HCT116 (cell line): ENCODE measurements around the gene P2RX6. TPM values are rescaled to one million over a fixed set of nuclear protein-coding genes. Genes with fewer than 3 reads are reported as not detected.

Experiments used
- ATAC-seq: fragments of 200-7000 bp; cut with Tn5 transposase; 2 replicates; pipeline ENCODE4 v1.9.1; 2020; ENCODE audit warnings: mild to moderate bottlenecking, moderate library complexity
- BruUV-seq: library from RNA; stranded (reverse); fragments of 400-500 nt; replicated peaks from 2 replicates; lab custom pipeline; 2021; lab: Mats Ljungman, UMichigan
- CTCF ChIA-PET: fragments of 300-600 bp; sonication (Branson Sonifier 250); formaldehyde crosslinking; loops from one replicate; lab custom pipeline; 2021; ENCODE audit warnings: antibody characterized with exemption; lab: Charles Lee
- POLR2A ChIA-PET: fragments of 300-600, 350-600 bp; sonication (Branson Sonifier 250); formaldehyde crosslinking; loops from one replicate; lab custom pipeline; 2021; ENCODE audit warnings: antibody characterized with exemption; lab: Charles Lee
- RAD21 ChIA-PET, 2 experiments: fragments of 300-600 bp; sonication (Branson Sonifier 250); formaldehyde crosslinking; loops; one replicate each; lab custom pipeline; 2023; ENCODE audit warnings: low total read pairs in 2 of 2; ENCODE audit not compliant: uncharacterized antibody in 2 of 2, unreplicated experiment in 2 of 2, low non-redundant PET in 1 of 2; lab: Charles Lee
- DNase-seq: peaks from one replicate; pipeline ENCODE4 v3.0.0-alpha.2; 2010; ENCODE audit warnings: low read depth, low spot score
- H2AFZ ChIP-seq: fragments of 200-600 bp; shearing (Covaris generic), sonication (generic); 2 replicates; pipeline ENCODE4 v1.6.1; 2017; ENCODE audit warnings: low read depth, mixed run types, mixed read lengths, antibody characterized with exemption, low read length; ENCODE audit not compliant: poor library complexity, severe bottlenecking
- H3K27ac ChIP-seq: 2 replicates; pipeline ENCODE4 v1.5.1; 2012; ENCODE audit warnings: low read depth, low read length
- H3K27me3 ChIP-seq: fragments of 200-600 bp; sonication (generic); 2 replicates; pipeline ENCODE4 v1.6.1; 2016; ENCODE audit warnings: mixed run types, low read length, mixed read lengths; ENCODE audit not compliant: insufficient read depth
- H3K36me3 ChIP-seq, 2 experiments: fragments of 200-500 bp in 1 of 2; fragments of 200-600 bp in 1 of 2; sonication (Bioruptor generic) in 1 of 2; sonication (generic) in 1 of 2; 2 replicates each; pipeline versions ENCODE4 v1.5.1 to v1.6.1; 2014 to 2016; ENCODE audit warnings: low read length in 2 of 2, inconsistent platforms in 1 of 2, mixed read lengths in 1 of 2, mixed run types in 1 of 2; ENCODE audit not compliant: insufficient read depth in 2 of 2, control insufficient read depth in 1 of 2
- H3K4me1 ChIP-seq, 2 experiments: fragments of 200-600 bp in 1 of 2; sonication (generic) in 1 of 2; 2 replicates each; pipeline versions ENCODE4 v1.5.1 to v1.6.1; 2012 to 2017; ENCODE audit warnings: low read length in 2 of 2, inconsistent platforms in 1 of 2, mild to moderate bottlenecking in 1 of 2, mixed read lengths in 1 of 2, mixed run types in 1 of 2, moderate library complexity in 1 of 2; ENCODE audit not compliant: insufficient read depth in 2 of 2, control insufficient read depth in 1 of 2
- H3K4me2 ChIP-seq: fragments of 200-600 bp; sonication (generic); 2 replicates; pipeline ENCODE4 v1.6.1; 2017; ENCODE audit warnings: mixed run types, low read length, mixed read lengths
- H3K4me3 ChIP-seq, 2 experiments: fragments of 200-600 bp in 1 of 2; sonication (generic) in 1 of 2; replicated peaks in 1 of 2; 2 replicates each; pipeline ENCODE4 v1.5.1; 2011 to 2016; ENCODE audit warnings: low read length in 2 of 2, control low read depth in 1 of 2, low read depth in 1 of 2, mild to moderate bottlenecking in 1 of 2, mixed read lengths in 1 of 2, mixed run types in 1 of 2
- H3K79me2 ChIP-seq: fragments of 200-600 bp; sonication (generic); 2 replicates; pipeline ENCODE4 v1.6.1; 2017; ENCODE audit warnings: mild to moderate bottlenecking, mixed run types, low read length, moderate library complexity, mixed read lengths; ENCODE audit not compliant: insufficient read depth
- H3K9ac ChIP-seq: fragments of 200-600 bp; sonication (generic); 2 replicates; pipeline ENCODE4 v1.6.1; 2016; ENCODE audit warnings: low read length, mixed read lengths
- H3K9me2 ChIP-seq: fragments of 200-600 bp; sonication (generic), shearing (Covaris generic); 2 replicates; pipeline ENCODE4 v1.6.1; 2017; ENCODE audit warnings: mixed run types, mild to moderate bottlenecking, moderate library complexity; ENCODE audit not compliant: insufficient read depth
- H3K9me3 ChIP-seq, 2 experiments: fragments of 200-500 bp in 1 of 2; fragments of 200-600 bp in 1 of 2; sonication (Bioruptor generic) in 1 of 2; sonication (generic) in 1 of 2; 2 replicates each; pipeline ENCODE4 v1.6.1; 2014 to 2017; ENCODE audit warnings: low read length in 2 of 2, mixed read lengths in 2 of 2, inconsistent platforms in 1 of 2, low read depth in 1 of 2, mild to moderate bottlenecking in 1 of 2, mixed run types in 1 of 2, moderate library complexity in 1 of 2; ENCODE audit not compliant: control insufficient read depth in 1 of 2, insufficient read depth in 1 of 2
- H4K20me1 ChIP-seq: fragments of 200-600 bp; sonication (generic), shearing (Covaris generic); 2 replicates; pipeline ENCODE4 v1.6.1; 2017; ENCODE audit warnings: mixed run types, mild to moderate bottlenecking, moderate library complexity; ENCODE audit not compliant: insufficient read depth
- SIN3A ChIP-seq: IDR thresholded peaks from 2 replicates; pipeline ENCODE4 v1.6.1; 2012; ENCODE audit warnings: low read depth
- TCF7L2 ChIP-seq: IDR thresholded peaks from 2 replicates; pipeline ENCODE4 v1.7.0; 2011; ENCODE audit warnings: borderline replicate concordance, inconsistent platforms; ENCODE audit not compliant: insufficient read depth, insufficient read length; ENCODE audit errors: extremely low read depth
- intact Hi-C: fragments of 100-400 bp; cut with micrococcal nuclease; formaldehyde crosslinking; loops from 2 replicates; pipeline ENCODE4 v1.10.0; 2022
- total RNA-seq: library from RNA; stranded (reverse); gene quantifications from one replicate; pipeline ENCODE4 v1.2.1, GENCODE V29; 2021; ENCODE audit not compliant: unreplicated experiment
- TF ChIP-seq, protein P1 (sequence below): IDR thresholded peaks from 2 replicates; pipeline ENCODE4 v1.6.1; 2011; ENCODE audit warnings: mild to moderate bottlenecking, low read length, moderate library complexity; ENCODE audit not compliant: insufficient replicate concordance; ENCODE audit errors: extremely low read depth
- TF ChIP-seq, protein P2 (sequence below): IDR thresholded peaks from 2 replicates; pipeline ENCODE4 v1.6.1; 2012
- TF ChIP-seq, protein P3 (sequence below): IDR thresholded peaks from 2 replicates; pipeline ENCODE4 v1.6.1; 2012; ENCODE audit warnings: low read depth

Gene P2RX6
- total RNA-seq, 1 experiment from 2014 or later, result 0.20 TPM

DNA sequence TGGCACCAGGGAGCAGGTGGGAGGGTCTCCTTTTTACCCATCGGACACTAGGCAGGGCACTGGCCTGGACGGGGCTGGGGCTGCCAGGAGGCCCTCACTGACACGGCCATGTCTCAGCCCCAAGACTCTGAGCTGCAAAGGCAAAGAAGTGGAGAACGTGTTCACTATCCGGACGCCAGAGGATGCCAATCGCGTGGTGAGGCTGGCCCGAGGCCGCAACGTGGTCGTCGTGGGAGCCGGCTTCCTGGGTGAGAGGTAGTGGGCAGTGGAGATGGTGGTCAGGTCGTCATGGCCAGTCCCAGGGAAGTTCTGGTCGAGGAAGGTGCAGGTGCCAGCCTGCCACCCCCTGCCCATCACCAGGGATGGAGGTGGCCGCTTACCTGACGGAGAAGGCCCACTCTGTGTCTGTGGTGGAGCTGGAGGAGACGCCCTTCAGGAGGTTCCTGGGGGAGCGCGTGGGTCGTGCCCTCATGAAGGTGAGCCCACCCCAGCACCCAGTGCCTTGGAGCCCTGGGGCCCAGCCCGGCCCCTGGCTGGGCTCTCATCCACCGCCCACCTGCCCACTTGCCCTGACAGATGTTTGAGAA is 38.6 kb upstream of the P2RX6 start (continued):
- no peak for TF ChIP-seq TCF7L2

DNA sequence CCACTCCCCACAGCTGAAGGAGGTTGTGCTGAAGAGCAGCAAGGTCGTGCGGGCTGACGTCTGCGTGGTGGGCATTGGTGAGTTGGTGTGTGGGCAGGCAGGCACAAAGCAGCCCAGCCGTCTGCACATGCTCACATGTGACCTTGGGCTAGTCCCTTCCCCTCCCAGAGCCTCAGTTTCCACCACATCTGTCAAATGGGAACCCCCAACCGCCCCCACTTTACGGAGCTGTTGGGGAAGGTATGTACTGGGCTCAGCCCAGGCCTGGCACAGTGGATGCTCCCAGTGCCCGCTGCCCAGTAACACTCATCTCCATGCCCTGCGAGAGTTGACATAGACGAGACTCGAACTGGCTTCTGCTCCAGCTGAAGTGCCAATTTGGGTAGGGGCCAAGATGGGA is 37.9 kb upstream of the P2RX6 start:
- H4K20me1 ChIP-seq, result no peaks in the 10 kb centered on the region
- intact Hi-C loops, result no loop called here
- H3K9ac ChIP-seq, result no peak overlapping the region
- H3K4me2 ChIP-seq, result no peak overlapping the region
- no peak overlapping the region for H3K4me3 ChIP-seq
- DNase-seq, result no peak
- no peak for ATAC-seq
- TF ChIP-seq, protein P1, sequence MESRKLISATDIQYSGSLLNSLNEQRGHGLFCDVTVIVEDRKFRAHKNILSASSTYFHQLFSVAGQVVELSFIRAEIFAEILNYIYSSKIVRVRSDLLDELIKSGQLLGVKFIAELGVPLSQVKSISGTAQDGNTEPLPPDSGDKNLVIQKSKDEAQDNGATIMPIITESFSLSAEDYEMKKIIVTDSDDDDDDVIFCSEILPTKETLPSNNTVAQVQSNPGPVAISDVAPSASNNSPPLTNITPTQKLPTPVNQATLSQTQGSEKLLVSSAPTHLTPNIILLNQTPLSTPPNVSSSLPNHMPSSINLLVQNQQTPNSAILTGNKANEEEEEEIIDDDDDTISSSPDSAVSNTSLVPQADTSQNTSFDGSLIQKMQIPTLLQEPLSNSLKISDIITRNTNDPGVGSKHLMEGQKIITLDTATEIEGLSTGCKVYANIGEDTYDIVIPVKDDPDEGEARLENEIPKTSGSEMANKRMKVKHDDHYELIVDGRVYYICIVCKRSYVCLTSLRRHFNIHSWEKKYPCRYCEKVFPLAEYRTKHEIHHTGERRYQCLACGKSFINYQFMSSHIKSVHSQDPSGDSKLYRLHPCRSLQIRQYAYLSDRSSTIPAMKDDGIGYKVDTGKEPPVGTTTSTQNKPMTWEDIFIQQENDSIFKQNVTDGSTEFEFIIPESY, result no peak
- TF ChIP-seq, protein P2, sequence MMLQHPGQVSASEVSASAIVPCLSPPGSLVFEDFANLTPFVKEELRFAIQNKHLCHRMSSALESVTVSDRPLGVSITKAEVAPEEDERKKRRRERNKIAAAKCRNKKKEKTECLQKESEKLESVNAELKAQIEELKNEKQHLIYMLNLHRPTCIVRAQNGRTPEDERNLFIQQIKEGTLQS, result no peak
- TF ChIP-seq, protein P3, sequence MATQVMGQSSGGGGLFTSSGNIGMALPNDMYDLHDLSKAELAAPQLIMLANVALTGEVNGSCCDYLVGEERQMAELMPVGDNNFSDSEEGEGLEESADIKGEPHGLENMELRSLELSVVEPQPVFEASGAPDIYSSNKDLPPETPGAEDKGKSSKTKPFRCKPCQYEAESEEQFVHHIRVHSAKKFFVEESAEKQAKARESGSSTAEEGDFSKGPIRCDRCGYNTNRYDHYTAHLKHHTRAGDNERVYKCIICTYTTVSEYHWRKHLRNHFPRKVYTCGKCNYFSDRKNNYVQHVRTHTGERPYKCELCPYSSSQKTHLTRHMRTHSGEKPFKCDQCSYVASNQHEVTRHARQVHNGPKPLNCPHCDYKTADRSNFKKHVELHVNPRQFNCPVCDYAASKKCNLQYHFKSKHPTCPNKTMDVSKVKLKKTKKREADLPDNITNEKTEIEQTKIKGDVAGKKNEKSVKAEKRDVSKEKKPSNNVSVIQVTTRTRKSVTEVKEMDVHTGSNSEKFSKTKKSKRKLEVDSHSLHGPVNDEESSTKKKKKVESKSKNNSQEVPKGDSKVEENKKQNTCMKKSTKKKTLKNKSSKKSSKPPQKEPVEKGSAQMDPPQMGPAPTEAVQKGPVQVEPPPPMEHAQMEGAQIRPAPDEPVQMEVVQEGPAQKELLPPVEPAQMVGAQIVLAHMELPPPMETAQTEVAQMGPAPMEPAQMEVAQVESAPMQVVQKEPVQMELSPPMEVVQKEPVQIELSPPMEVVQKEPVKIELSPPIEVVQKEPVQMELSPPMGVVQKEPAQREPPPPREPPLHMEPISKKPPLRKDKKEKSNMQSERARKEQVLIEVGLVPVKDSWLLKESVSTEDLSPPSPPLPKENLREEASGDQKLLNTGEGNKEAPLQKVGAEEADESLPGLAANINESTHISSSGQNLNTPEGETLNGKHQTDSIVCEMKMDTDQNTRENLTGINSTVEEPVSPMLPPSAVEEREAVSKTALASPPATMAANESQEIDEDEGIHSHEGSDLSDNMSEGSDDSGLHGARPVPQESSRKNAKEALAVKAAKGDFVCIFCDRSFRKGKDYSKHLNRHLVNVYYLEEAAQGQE, result no peak
- no peak for TF ChIP-seq SIN3A
- ChIA-PET RAD21 (no interaction called here), CTCF (no interaction called here), POLR2A (no interaction called here)
- no peak overlapping the region for H2AFZ ChIP-seq
- no TSS peak for BruUV-seq
- no peaks in the 10 kb centered on the region for H3K36me3 ChIP-seq
- no peaks in the 10 kb centered on the region for H3K27me3 ChIP-seq
- peaks cover 3 to 14% of the 10 kb centered on the region in 2 experiments; a peak in 2 of 4 replicates for H3K4me1 ChIP-seq
- H3K9me3 ChIP-seq, result peaks cover 4 to 10% of the 10 kb centered on the region in 2 experiments; a peak in 1 of 4 replicates
- H3K79me2 ChIP-seq, result peaks cover 3% of the 10 kb centered on the region; the same call in 1 of the 2 replicates
- H3K9me2 ChIP-seq, result no peaks in the 10 kb centered on the region
- no peak overlapping the region for H3K27ac ChIP-seq
